Parathyroid adenoma (tissue), 2 donors: ENCODE measurements around the gene IFITM10.

Experiments
- H2AFZ ChIP-seq: fragments of 300-600 bp; sonication (generic); one replicate; pipeline ENCODE4 v1.7.0; 2017; ENCODE audit warnings: antibody characterized with exemption, mild to moderate bottlenecking
- H3K27ac ChIP-seq: fragments of 300-600 bp; sonication (generic); one replicate; pipeline ENCODE4 v1.7.0; 2017
- H3K27me3 ChIP-seq: fragments of 300-600 bp; sonication (generic); one replicate; pipeline ENCODE4 v1.7.0; 2017; ENCODE audit warnings: low read length; ENCODE audit not compliant: control insufficient read depth, insufficient read depth
- H3K36me3 ChIP-seq: fragments of 300-600 bp; sonication (generic); one replicate; pipeline ENCODE4 v1.7.0; 2017; ENCODE audit warnings: low read length; ENCODE audit not compliant: control insufficient read depth, insufficient read depth
- H3K4me1 ChIP-seq: fragments of 300-600 bp; sonication (generic); one replicate; pipeline ENCODE4 v1.7.0; 2017; ENCODE audit warnings: control low read depth
- H3K4me2 ChIP-seq: fragments of 300-600 bp; sonication (generic); one replicate; pipeline ENCODE4 v1.7.0; 2017; ENCODE audit warnings: low read length
- H3K4me3 ChIP-seq: fragments of 300-600 bp; sonication (generic); one replicate; pipeline ENCODE4 v1.7.0; 2017; ENCODE audit warnings: low read depth, low read length
- H3K79me2 ChIP-seq: fragments of 300-600 bp; sonication (generic); one replicate; pipeline ENCODE4 v1.7.0; 2017; ENCODE audit warnings: control low read depth
- H3K9ac ChIP-seq: fragments of 300-600 bp; sonication (generic); one replicate; pipeline ENCODE4 v1.7.0; 2017; ENCODE audit warnings: mild to moderate bottlenecking
- H3K9me3 ChIP-seq: fragments of 300-600 bp; sonication (generic); one replicate; pipeline ENCODE4 v1.7.0; 2017; ENCODE audit warnings: low read length; ENCODE audit not compliant: control insufficient read depth
- TF ChIP-seq, protein P1 (sequence below): fragments of 300-600 bp; sonication (generic); IDR thresholded peaks from one replicate; pipeline ENCODE4 v1.7.0; 2017; ENCODE audit warnings: antibody characterized with exemption, mild to moderate bottlenecking
- donor health status: primary hyperparathyroidism.

IFITM10 gene

DNA sequence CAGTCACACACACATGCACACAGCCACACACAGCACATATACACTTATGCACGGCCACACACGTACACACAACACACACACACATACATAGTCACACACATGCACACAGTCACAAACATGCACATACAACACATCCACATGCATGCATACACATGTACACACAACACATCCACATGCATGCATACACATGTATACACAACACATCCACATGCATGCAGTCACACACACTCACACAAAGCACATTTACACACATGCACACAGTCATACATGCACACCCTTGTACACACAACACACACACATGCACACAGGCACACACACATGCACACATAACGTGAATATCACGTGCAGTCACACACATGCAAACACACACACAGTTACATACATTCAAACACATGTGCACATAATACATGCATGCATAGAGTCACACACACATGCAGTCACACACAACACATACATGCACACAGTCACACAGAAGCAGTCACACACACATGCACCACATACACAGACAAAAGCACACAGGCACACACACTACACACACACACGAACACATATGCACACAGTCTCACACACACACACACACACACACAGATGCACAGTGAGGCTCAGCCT lies 18.8 kb downstream of the IFITM10 start:
- H3K4me2 ChIP-seq: no peak overlapping the region
- no peaks in the 10 kb centered on the region for H3K36me3 ChIP-seq
- no peaks in the 10 kb centered on the region for H3K79me2 ChIP-seq
- no peak overlapping the region for H3K4me3 ChIP-seq
- H3K27ac ChIP-seq: no peak overlapping the region
- TF ChIP-seq, protein P1, sequence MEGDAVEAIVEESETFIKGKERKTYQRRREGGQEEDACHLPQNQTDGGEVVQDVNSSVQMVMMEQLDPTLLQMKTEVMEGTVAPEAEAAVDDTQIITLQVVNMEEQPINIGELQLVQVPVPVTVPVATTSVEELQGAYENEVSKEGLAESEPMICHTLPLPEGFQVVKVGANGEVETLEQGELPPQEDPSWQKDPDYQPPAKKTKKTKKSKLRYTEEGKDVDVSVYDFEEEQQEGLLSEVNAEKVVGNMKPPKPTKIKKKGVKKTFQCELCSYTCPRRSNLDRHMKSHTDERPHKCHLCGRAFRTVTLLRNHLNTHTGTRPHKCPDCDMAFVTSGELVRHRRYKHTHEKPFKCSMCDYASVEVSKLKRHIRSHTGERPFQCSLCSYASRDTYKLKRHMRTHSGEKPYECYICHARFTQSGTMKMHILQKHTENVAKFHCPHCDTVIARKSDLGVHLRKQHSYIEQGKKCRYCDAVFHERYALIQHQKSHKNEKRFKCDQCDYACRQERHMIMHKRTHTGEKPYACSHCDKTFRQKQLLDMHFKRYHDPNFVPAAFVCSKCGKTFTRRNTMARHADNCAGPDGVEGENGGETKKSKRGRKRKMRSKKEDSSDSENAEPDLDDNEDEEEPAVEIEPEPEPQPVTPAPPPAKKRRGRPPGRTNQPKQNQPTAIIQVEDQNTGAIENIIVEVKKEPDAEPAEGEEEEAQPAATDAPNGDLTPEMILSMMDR: no peak
- no peak overlapping the region for H2AFZ ChIP-seq
- H3K4me1 ChIP-seq: no peaks in the 10 kb centered on the region
- no peak overlapping the region for H3K9ac ChIP-seq
- H3K9me3 ChIP-seq: no peaks in the 10 kb centered on the region
- H3K27me3 ChIP-seq: no peaks in the 10 kb centered on the region

DNA sequence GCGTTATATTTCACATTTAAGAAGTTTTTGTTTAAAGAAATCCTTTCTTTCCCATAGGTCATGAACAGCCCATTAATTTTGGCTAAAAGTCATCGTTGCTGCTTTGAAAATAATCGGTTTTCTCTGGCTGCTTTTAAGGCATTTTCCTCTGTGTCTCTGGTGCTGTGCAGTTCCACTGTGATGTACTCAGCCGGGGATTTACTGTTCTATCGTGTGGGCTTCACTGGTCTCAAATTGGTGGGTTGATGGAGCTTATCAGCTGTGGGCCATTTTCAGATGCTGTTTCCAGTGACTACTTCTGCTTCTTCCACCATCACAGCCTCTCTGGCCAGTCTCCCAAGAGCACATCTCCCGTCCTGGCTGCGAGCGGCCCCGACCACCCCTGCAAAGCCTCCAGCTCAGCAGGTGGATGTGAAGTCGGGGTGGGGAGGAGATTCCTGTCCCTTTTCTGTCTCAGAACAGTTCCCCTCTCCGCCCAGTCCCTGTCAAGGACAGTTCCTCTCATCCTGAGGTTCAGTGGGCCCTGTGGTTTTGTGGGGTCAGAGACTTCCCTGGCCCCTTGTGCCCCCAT lies 20.3 kb downstream of the IFITM10 start:
- TF ChIP-seq, protein P1: no peak
- no peak overlapping the region for H3K4me2 ChIP-seq
- no peak overlapping the region for H2AFZ ChIP-seq
- H3K36me3 ChIP-seq: no peaks in the 10 kb centered on the region
- no peaks in the 10 kb centered on the region for H3K4me1 ChIP-seq
- H3K79me2 ChIP-seq: no peaks in the 10 kb centered on the region
- no peak overlapping the region for H3K9ac ChIP-seq
- H3K27ac ChIP-seq: no peak overlapping the region
- no peak overlapping the region for H3K4me3 ChIP-seq
- no peaks in the 10 kb centered on the region for H3K27me3 ChIP-seq
- no peaks in the 10 kb centered on the region for H3K9me3 ChIP-seq

DNA sequence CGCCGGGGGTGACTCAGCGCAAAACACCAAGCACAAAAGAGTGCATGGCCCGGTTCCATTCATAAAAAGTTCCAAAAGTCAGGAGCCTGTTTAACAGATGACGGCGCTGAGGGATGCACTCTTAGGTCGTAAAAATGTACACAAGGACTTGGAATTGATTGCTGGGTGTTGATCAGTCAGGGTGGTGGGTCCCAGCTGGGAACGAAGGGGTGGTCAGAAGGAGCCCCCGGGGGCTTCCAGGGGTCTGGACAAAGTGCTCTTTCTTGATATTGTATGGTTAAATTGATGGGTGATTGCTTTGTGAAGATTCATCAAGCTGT lies 20.7 kb downstream of the IFITM10 start:
- Histone ChIP-seq H3K27me3 (no peaks in the 10 kb centered on the region), H3K4me2 (no peak overlapping the region)

DNA sequence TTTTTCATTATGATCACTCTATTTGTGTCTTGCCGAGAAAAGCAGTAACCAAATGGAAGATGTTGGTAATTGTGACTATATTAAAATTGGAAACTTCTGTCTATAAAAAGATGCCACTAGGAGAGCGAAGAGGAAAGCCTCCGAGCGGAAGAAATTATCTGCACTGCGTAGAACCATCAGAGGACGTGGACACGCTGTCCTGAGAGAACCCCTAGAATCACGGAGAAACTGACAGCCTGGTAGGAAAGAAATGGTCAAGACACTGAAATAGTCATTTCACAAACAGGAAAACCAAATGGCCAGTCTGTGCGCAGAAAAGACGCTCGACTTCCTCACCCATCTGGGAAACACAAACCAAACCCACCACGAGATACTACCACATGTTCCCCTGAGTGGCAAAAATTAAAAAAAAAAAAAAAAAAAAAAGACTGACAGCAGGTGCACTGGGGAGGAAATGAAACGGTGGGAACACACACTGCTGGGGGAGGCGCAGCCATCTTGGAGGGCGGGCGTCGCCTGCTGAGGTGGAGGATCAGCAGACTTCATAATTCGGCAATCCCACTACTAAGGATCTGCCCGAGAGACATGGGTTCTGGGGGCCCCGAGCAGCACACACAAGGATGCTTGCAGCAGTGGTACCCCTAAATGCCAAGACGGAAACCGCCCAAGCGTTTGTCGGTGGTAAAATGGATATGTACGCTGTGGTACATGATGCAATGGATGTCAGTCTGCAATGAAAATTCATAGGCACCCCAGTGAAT lies 21.3 kb downstream of the IFITM10 start:
- Histone ChIP-seq H3K9ac (no peak overlapping the region), H2AFZ (no peak overlapping the region), H3K36me3 (no peaks in the 10 kb centered on the region), H3K4me3 (no peak overlapping the region), H3K27me3 (no peaks in the 10 kb centered on the region), H3K4me1 (no peaks in the 10 kb centered on the region), H3K27ac (no peak overlapping the region), H3K9me3 (no peaks in the 10 kb centered on the region), H3K79me2 (no peaks in the 10 kb centered on the region), H3K4me2 (no peak overlapping the region)
- TF ChIP-seq, protein P1: no peak

More for the DNA sequence above, 20.7 kb downstream of the IFITM10 start:
- no peaks in the 10 kb centered on the region for H3K9me3 ChIP-seq
- no peak overlapping the region for H3K9ac ChIP-seq
- TF ChIP-seq, protein P1: no peak
- no peaks in the 10 kb centered on the region for H3K4me1 ChIP-seq
- H3K36me3 ChIP-seq: no peaks in the 10 kb centered on the region
- no peaks in the 10 kb centered on the region for H3K79me2 ChIP-seq
- no peak overlapping the region for H3K4me3 ChIP-seq
- no peak overlapping the region for H3K27ac ChIP-seq
- no peak overlapping the region for H2AFZ ChIP-seq
